Measurements from ENCODE around the gene DNHD1.

GRCh38 chr11:6448574-6448973, 48.5 kb upstream of the DNHD1 start:
- TF ChIP-seq FOXP4 (CRISPR knock-in tag; IDR thresholded peaks at IDR 0.05) (no peak), TCF7 (CRISPR knock-in tag; IDR thresholded peaks at IDR 0.05; ENCODE audit: low read depth) (no peak), MXD4 (CRISPR knock-in tag; IDR thresholded peaks at IDR 0.05; ENCODE audit: borderline replicate concordance) (no peak), CREB1 (CRISPR knock-in tag; IDR thresholded peaks at IDR 0.05) (no peak)
- TF ChIP-seq, protein P1, sequence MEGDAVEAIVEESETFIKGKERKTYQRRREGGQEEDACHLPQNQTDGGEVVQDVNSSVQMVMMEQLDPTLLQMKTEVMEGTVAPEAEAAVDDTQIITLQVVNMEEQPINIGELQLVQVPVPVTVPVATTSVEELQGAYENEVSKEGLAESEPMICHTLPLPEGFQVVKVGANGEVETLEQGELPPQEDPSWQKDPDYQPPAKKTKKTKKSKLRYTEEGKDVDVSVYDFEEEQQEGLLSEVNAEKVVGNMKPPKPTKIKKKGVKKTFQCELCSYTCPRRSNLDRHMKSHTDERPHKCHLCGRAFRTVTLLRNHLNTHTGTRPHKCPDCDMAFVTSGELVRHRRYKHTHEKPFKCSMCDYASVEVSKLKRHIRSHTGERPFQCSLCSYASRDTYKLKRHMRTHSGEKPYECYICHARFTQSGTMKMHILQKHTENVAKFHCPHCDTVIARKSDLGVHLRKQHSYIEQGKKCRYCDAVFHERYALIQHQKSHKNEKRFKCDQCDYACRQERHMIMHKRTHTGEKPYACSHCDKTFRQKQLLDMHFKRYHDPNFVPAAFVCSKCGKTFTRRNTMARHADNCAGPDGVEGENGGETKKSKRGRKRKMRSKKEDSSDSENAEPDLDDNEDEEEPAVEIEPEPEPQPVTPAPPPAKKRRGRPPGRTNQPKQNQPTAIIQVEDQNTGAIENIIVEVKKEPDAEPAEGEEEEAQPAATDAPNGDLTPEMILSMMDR (IDR thresholded peaks at IDR 0.05): no peak
- TF ChIP-seq, protein P2, sequence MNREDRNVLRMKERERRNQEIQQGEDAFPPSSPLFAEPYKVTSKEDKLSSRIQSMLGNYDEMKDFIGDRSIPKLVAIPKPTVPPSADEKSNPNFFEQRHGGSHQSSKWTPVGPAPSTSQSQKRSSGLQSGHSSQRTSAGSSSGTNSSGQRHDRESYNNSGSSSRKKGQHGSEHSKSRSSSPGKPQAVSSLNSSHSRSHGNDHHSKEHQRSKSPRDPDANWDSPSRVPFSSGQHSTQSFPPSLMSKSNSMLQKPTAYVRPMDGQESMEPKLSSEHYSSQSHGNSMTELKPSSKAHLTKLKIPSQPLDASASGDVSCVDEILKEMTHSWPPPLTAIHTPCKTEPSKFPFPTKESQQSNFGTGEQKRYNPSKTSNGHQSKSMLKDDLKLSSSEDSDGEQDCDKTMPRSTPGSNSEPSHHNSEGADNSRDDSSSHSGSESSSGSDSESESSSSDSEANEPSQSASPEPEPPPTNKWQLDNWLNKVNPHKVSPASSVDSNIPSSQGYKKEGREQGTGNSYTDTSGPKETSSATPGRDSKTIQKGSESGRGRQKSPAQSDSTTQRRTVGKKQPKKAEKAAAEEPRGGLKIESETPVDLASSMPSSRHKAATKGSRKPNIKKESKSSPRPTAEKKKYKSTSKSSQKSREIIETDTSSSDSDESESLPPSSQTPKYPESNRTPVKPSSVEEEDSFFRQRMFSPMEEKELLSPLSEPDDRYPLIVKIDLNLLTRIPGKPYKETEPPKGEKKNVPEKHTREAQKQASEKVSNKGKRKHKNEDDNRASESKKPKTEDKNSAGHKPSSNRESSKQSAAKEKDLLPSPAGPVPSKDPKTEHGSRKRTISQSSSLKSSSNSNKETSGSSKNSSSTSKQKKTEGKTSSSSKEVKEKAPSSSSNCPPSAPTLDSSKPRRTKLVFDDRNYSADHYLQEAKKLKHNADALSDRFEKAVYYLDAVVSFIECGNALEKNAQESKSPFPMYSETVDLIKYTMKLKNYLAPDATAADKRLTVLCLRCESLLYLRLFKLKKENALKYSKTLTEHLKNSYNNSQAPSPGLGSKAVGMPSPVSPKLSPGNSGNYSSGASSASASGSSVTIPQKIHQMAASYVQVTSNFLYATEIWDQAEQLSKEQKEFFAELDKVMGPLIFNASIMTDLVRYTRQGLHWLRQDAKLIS (CRISPR knock-in tag; IDR thresholded peaks at IDR 0.05; ENCODE audit: borderline replicate concordance): no peak
- TF ChIP-seq, protein P3, sequence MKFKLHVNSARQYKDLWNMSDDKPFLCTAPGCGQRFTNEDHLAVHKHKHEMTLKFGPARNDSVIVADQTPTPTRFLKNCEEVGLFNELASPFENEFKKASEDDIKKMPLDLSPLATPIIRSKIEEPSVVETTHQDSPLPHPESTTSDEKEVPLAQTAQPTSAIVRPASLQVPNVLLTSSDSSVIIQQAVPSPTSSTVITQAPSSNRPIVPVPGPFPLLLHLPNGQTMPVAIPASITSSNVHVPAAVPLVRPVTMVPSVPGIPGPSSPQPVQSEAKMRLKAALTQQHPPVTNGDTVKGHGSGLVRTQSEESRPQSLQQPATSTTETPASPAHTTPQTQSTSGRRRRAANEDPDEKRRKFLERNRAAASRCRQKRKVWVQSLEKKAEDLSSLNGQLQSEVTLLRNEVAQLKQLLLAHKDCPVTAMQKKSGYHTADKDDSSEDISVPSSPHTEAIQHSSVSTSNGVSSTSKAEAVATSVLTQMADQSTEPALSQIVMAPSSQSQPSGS (CRISPR knock-in tag; IDR thresholded peaks at IDR 0.05; ENCODE audit: borderline replicate concordance, low read depth): no peak
